Stimulated activated CD4-positive, alpha-beta T cell treated with anti-CD3 and anti-CD28 coated beads, Interleukin-4, amount 100 ng/mL, for 24 hours (primary cell): ENCODE results near the gene SERPINB7.
"Not testable (repeated sequence)": the region's sequence is repeated elsewhere in the genome, so short reads cannot be mapped to it uniquely, and the experiment has no call there.

Experiments used
- DNase-seq: peaks from one replicate; pipeline ENCODE4 v3.0.0-alpha.2; 2020

Gene SERPINB7, protein sequence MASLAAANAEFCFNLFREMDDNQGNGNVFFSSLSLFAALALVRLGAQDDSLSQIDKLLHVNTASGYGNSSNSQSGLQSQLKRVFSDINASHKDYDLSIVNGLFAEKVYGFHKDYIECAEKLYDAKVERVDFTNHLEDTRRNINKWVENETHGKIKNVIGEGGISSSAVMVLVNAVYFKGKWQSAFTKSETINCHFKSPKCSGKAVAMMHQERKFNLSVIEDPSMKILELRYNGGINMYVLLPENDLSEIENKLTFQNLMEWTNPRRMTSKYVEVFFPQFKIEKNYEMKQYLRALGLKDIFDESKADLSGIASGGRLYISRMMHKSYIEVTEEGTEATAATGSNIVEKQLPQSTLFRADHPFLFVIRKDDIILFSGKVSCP

GRCh38 chr18:63775166-63775730, at the start of gene SERPINB7:
TSS of gene SERPINB7 (plus strand) at chr18:63775418. CDS start at chr18:63782373, 6,955 bp downstream.
- DNase-seq: no peak

GRCh38 chr18:63725682-63726480, 49.3 kb upstream of the SERPINB7 start:
- DNase-seq: no peak

GRCh38 chr18:63730773-63731172, 44.4 kb upstream of the SERPINB7 start:
- no peak for DNase-seq

DNA sequence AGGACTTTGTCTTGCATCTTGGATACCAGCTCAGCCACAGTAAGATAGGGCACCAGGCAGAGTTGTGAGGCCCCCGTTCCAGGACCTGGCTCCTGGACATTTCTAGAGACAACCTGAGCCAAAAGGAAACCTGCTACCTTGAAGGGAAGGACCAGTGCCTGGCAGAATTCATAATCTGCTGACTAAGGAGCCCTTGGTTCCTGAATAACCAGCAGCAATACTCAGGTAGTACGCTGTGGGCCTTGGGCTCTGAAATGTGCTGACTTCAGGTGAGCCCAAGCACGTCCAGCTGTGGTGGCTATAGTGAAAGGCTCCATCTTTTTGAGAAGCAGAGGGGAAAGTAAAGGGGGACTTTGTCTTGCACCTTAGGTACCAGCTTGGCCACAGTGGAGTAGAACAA, 44.0 kb upstream of the SERPINB7 start:
- no peak for DNase-seq

- no peak for DNase-seq
Observed at GRCh38 chr18:63736876-63737275, 38.3 kb upstream of the SERPINB7 start.

DNA sequence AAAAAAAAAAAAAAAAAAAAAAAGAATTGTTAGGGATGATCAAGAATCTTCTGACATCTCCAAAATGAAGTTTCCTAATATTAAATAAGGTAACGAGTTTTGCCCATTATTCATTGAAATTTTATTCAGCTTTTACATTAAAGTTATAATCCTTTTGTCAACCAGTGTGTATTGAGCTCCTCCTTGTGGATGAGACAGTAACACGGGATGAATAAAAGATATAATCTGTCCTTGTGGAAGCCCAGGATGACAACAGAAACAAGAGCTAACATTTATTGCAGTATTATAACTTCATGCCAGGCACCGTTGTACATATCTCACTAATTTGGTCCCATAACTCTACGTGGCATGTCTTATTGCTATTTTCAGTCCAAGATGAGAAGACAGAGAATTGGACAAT, 33.4 kb upstream of the SERPINB7 start:
- DNase-seq: no peak

DNA sequence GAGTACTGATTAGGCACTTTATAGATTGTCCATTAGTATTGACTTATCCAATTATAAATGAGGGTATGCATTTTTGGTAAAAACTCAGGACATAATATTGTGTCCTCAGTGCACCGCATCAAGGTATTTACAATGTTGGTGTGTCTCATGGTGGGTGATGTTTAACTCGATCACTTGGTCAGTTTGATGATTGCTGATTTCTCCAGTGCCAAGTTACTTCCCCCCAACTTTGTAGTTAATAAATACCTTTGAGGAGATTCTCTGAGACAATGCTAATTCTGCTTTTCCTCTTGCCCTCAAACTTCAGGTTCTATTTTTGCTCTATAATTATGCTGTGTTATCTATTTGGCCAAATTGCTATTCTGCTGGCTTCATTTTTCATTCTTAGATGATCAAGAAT, 28.2 kb upstream of the SERPINB7 start:
- DNase-seq: no peak

GRCh38 chr18:63749489-63749888, 25.7 kb upstream of the SERPINB7 start:
- no peak for DNase-seq

DNA sequence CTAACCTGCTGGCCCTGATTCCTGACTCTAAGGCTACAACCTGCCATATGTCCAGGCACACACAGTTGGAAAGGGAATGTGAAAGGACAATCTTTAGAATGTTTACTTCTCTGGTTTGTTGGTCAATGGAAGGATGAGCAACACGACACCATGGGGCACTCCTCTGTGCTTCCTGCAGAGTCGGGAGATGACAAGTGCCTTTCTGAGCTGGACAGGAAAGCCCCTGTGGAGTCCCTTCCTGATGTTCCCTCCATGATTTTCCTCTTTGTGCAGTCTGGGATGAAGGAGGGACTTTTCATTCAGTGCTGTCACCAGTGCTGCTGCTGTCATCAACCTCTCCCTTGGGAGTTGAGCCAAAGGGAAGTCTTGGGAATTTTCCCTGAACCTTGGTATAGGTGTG, 22.6 kb upstream of the SERPINB7 start:
- DNase-seq: no peak

DNA sequence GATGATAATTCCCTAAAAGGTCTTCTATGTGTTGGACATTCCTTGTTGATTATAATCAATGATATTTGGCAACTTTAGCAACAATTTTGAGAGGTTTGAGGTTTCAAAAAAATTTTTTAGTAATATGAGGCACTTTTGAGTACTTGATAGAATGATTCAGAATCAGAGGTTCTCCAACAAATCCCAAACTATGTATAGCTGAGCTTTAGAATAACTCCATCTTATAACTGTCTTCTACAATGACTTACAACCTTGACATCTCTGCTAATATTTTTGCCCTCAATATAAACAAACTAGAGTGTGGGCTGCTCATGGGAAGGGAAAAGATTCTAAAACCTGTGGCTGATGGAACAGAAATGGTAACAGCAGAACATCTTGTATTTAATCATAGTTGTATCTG, 21.5 kb upstream of the SERPINB7 start:
- no peak for DNase-seq

DNA sequence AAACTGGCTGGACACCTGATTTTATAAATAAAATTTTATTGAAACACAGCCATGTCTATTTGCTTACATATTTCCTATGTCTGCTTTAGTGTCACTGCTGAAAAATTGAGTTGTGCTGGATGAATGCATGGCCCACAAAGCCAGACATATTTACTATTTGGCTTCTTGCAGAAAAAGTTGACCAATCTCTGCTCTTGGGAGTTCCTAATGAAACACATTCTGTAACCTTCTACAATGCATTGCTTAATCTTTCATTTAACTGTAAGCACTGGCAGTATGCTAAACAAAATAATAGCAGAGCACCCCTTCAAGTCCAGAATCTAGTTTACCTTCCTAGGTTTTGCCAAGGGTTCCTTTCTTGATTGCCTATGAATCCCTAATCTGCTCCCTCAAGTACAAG, 17.7 kb upstream of the SERPINB7 start:
- no peak for DNase-seq

GRCh38 chr18:63758615-63759240, 16.5 kb upstream of the SERPINB7 start:
- DNase-seq: no peak

GRCh38 chr18:63759786-63760185, 15.4 kb upstream of the SERPINB7 start:
- not testable (repeated sequence) for DNase-seq

DNA sequence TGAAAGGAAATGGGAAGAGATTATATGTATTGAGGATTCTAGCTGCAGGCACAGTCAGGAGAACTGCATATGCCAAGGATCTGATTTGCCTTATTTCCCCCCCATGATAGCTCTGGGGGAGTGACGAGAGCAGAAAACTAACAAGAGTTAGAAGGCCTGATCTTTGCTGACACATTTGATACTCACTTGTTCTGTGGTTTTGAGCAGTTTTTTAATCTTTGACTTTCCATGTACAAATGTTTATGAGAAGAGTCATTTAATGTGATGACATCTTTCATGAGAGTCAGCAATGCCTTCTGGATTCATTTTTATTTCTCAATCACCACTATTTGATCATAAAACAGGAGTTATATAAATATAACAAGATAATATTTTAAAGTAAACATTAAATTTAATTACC, 12.7 kb upstream of the SERPINB7 start:
- DNase-seq: no peak

DNA sequence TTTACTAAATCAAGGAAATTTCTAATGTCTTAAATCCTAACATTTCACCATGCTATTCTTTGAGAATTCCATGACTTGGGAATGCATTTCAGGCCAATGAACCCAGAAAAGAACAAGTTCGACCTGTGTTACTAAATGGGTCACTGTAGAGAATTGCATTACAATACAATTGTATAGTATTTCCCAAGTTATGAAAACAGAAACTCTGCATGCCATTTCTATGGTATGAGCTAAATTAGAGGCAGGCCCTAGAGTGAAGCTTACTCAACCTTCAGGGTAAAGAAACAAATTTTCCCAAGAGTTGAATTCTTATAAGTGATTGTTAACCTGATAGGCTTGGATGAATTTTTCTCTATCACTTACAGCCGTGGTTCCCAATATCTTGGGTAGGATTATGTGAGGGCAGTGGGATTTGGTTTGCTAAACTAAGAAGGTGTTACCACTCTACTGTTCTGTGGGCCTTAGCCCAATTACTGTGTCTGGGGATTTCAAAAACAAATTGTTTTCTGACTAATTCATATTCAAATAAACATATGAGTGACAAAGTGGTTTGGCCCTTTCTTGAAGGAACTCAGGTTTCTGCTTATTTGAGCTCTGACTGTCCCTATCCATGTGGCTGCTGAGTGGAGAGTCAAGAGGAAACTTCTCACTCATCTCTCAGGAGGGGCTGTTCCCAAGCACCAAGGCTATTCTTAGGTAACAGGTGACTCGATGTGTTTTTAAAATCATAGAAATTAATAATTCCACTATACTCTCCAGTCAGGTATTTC, 11.2 kb upstream of the SERPINB7 start:
- no peak for DNase-seq

DNA sequence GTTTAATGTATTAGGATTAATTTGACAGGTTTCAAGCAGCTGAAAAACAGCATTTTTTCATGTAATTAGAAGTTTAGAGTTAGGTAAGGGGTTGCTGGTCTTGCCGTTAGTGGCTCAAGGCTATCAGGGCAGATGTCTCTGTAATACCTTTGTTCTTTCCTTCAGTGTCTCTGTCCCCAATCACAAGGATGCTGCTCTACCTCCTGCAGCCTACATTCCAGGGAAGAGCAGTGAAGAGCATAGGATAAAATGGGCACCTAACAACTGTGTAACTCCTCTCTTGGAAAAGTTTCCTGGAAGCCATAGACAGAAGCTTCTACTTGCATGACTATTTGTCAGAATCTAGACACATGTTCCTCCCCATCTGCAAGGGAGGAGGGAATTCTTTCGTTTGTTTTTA, 9.4 kb upstream of the SERPINB7 start:
- no peak for DNase-seq

DNA sequence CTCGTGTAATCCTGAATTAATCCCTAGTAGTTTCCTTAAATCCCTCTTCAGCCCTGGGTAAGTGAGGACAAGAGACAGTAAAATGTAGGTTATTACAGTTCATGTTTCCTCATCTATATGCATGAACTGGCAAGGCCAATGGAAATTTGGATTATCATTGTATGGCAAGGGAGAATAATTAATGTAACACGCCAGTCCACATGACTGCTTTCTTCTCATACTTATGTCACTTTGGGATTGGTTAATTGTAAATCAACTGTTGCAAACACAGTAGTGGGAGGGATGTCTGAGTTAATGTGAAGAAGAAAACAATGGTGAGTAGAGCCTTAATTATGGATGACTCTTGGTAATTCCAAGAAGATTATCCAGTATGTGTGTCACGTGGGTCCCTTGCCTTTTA, 1.7 kb upstream of the SERPINB7 start:
- DNase-seq: no peak

DNA sequence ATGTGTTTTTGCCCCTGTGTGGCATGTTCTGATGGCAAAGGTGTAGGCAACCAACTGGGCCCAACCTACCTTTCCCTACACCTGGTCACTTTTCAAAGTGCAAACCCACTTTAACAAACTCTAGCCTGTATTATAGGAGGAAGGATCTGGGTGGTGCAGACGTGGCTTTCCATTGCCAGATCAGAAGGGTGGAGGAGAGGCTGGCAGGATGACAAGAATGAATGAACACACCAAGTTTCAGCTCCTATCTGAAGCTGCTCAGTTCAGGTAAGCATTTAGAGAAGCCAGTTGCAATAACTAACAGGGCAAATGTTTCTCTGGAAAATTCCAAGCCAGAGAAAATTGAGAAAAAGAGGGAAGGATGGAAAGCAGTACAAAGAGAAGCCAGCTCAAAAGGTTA, 707 bp upstream of the SERPINB7 start:
- DNase-seq: no peak

DNA sequence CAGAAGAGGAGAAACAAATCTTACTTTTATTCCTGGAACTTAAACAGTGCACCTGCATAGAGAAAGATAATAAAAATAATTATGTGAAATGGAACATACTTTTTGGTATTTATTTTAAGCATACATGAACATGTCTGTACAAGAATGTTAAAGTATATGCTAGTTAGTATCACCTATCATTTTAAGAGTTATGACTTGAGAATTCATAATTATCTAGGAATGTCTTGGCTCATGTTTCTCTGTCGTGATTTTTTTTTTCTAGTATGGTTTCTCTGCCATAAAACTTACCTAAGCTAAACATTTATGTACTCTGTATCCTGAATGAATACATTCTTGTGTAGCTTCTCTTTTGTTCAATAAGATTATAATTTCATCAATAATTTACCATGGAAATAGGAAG, 4.2 kb downstream of the SERPINB7 start:
- DNase-seq: no peak

DNA sequence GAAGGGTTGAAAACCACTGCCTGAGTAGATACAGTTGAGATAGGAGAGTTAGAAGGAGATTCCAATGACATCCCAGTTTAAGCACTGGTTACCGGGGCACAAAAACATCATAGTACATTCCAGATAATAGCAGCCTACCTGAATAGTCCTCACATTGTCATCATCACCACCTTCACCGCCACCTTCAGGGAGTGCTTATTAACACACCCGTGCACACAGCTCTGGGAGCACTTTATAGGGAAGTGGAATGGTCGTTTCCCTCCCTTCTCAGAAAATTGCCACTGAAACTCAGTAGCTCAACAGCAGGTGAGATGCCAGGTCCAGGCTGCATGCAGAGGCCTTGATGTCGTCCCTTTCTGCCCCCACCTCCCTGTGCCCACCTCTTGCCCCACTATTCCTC, 8.2 kb downstream of the SERPINB7 start:
- DNase-seq: no peak

DNA sequence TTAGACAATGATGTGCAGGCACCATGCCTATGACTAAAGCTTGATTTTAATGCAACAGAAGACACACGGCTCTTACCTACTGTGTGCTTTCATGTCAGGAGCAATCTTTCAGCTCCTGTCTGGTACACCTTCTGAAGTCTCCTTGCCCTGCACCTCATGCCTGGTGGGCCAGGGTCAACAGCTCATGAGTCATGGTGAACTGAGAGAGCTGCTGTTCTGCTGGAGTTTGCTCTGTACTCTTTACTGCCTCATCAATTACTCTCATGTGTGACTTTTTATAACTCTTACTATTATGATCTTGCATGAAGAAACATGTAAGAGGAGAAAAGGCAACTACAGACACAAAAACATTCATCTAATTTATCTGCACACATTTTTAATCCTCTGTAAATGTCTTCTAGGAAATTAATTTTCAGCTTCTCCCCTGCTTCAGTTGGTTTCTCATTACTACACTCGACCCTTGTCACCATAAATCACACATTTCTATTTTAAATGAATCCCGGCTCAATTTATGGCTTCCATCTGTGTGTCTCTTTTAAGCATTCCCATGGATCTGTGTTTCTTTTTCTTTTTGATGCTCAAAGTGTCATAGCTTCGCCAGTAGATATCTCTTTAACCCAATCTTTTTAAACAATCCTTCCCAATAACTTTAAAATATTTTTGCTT, 9.7 kb downstream of the SERPINB7 start:
- no peak for DNase-seq

DNA sequence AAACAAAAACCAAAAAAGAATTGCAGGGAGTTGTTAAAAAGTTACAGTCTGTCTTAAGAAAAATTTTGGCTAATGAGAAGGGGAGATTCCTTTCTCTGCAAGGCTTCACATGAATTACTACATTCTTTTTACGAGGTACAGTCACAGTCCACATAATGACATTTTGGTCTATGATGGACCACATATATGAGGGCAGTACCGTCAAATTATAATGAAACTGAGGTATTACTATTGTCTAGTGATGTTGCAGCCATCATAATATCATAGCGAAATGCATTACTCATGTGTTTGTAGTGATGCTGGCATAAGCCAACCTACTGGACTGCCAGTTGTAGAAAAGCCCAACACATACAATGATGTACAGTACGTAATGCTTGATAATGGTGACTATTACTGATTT, 12.5 kb downstream of the SERPINB7 start:
- DNase-seq: no peak
